ENCODE results near the gene TLNRD1.
"Not testable (repeated sequence)": the region's sequence is repeated elsewhere in the genome, so short reads cannot be mapped to it uniquely, and the experiment has no call there.

Gene TLNRD1

GRCh38 chr15:81000624-81001151 lies at the start of gene TLNRD1:
Gene TLNRD1, plus strand, starts transcription at chr15:81000923. Its CDS starts 1,349 bp downstream, at chr15:81002272.
- peak; percentile 85 to 90 for DNase-seq

DNA sequence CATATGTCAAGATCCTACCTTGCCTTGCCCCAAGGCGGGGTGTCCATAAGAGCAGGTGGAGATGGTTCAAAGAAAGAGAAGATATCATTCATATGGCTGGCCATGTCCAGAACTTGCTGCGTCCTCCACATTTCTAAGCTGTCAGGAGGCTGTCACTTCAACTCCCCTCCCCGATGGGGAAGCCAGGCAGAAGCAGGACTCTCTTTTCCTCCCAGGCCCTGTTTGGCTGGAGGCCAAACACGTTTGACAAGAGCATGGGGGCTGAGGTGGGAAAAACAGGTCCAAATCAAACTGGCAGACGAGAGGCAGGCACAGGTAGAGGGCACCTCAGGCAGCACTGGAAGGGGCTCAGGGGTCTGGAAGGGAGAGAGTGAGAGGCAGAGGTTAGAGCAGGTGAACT lies 48.8 kb upstream of the TLNRD1 start:
- no peak for DNase-seq

GRCh38 chr15:80953001-80953952 lies 47.4 kb upstream of the TLNRD1 start:
- DNase-seq: no peak

DNA sequence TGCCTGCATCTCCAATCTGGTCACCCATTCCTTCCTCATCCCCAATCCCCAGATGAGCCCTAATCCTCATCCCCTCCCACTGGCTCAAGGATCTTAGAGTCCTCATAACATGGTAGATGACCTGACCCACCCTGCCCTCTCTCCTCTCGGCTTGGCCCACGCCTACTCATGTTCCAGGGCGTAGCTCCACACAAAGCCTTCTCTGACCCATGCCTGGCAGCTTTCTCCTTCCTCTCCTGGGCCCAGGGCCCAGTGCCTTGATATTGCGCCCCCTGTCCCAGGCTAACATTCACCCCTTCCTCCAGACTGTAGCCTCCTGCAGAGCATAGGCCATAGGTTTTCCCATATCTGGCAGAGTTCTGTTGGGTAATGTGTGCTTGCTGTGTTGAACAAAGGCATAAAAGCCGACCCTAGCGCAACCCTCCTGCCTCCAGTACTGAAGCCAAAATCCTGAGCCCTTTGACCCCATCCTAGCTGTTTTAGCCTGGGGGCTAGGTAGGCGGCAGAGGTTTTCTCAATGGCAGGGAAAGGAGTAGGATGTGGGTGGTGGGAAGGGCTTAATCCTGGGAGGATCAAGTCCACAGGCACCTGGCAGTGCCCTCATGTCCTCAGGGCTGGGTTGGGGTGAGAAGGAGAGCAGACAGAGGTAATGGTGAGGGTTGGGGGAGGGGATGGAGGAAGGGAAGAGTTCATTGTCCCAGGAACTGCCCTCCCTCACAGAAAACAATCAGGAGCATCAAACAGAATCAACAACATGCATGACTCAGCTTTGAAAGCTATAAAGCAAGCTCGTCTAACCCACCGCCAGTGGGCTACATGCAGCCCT lies 46.6 kb upstream of the TLNRD1 start:
- DNase-seq: no peak

DNA sequence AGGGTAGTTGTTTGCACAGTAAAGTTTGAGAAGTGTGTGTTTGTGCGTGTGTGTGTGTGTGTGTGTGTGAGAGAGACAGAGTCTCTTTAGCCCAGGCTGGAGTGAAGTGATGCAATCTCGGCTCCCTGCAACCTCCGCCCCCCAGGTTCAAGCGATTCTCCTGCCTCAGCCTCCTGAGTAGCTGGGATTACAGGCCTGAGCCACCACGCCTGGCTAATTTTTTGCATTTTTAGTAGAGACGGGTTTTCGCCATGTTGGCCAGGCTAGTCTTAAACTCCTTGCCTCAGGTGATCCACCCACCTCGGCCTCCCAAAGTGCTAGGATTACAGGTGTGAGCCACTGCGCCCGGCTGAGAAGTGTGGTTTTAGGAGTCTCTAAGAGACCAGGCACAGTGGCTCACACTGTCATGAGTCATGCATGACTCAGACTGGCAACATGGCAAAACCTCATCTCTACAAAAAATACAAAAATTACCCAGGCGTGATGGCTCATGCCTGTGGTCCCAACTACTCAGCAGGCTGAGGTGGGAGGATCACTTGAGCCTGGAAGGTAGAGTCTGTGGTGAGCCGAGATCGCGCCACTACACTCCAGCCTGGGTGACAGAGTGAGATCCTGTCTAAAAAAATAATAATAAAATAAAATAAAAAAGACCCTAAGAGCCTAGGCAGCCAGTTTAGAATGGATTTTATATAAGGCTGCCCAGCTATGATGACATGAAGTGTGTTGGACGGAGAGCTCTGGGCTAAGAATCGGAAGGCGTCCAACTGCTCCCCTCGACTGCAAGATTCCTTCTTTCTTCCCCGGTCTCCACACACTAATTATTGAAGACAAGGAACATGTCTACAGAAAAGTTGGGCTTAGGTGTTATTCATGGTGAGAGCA lies 44.9 kb upstream of the TLNRD1 start:
- peak; percentile 79 to 87 for DNase-seq

- no peak for DNase-seq
Measured at GRCh38 chr15:80957556-80957955, 43.2 kb upstream of the TLNRD1 start.

- DNase-seq: no peak
Measured at GRCh38 chr15:80957976-80958375, 42.7 kb upstream of the TLNRD1 start.

- no peak for DNase-seq
Measured at GRCh38 chr15:80958818-80959495, 41.8 kb upstream of the TLNRD1 start.

GRCh38 chr15:80965454-80965853 lies 35.3 kb upstream of the TLNRD1 start:
- not testable (repeated sequence) for DNase-seq

DNA sequence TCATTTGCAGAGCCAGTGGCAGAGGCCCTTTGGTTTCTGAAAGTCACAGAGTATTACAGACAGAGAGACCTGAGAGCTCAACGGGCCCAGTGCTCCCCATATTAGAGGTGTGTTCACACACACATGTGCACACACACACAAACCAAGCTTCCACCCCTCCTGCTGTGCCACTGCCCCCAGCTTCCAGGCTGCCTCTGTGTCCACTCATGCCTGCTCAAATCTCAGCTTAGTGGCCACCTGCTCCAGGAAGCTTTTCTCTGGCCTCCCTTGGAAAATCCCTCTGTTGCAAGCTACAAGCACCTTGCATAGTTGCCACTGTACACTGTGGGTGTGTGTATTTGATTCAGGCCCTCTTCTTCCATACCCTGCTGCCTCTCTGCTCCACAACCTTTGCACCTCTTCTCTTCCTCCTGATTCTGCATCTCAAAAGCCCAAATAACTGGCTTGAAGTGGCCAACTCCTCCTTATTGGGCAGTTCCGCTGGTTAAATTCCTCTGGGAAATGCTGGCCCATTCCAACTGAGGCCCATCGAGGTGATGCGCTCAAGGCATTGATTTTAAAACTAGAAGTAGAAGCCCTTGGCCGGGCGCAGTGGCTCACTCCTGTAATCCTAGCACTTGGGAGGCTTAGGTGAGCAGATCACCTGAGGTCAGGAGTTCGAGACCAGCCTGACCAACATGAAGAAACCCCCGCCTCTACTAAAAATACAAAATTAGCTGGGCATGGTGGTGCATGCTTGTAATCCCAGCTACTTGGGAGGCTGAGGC lies 34.1 kb upstream of the TLNRD1 start:
- DNase-seq: no peak

DNA sequence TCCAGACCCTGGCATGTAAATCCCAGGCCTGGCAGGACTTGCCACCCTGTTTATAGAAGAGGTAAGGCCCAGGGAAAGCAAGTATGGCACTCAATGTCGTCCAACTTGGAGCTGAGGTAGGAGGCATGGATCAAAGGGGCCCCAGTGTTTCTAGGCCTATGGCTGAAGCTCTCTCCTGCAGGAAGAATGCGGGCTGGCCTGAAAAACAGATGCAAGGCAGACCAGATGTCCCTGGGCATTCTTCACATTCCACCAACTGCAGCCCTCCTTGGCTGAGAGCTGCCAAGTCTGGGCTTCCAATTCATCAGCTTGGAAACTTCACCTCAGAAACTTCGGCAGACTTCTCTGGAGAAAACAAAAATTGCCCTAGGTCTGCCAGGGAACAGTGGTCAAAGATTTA lies 33.3 kb upstream of the TLNRD1 start:
- no peak for DNase-seq

GRCh38 chr15:80967991-80968510 lies 32.7 kb upstream of the TLNRD1 start:
- DNase-seq: no peak

DNA sequence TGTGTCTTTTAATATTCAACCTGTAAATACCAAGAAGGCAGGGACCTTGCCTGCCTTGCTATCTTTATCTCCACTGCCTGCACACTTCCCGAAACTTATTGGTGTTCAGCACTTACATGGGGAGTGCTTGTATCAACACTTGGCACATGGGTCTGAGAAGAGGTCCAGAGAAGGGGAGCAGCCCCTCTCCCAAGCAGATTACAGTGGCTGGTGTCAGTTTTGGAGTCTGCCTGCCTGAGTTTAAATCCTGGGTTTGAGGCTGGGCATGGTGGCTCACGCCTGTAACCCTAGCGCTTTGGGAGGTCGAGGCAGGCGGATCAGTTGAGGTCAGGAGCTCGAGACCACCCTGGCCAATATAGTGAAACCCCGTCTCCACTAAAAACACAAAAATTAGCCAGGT lies 31.4 kb upstream of the TLNRD1 start:
- DNase-seq: no peak

DNA sequence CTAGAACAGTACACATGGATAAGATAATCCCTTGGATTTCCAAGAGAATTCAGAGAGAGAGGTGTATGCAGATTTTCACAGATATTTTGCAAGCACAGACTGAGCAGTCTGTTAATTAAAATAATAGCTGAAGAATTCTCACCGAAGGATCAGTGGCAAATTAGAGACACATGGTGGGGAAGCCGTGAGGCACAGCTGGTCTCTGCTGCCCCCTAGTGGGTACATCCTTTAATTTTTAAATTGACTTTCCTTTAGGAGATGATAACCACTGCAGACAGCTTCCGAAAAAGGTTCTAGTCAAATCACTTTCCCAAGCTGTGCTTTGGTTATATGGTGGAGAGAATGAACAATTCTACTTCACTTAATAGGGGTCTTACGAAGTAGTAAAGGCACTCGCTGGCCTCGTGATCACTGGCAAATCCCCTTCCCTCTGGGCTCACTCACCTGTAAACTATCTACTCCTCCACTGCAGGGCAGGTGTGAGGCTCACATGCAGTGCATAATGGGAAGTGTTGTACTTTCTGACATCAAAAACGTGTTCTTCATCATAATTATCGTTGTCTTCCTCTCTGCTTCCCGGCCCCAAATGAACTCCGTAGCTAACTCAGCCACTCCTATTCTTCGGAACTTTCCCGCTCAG lies 30.6 kb upstream of the TLNRD1 start:
- DNase-seq: peak in 1 of 2 experiments; percentile 72

- no peak for DNase-seq
Measured at GRCh38 chr15:80970658-80971057, 30.1 kb upstream of the TLNRD1 start.

DNA sequence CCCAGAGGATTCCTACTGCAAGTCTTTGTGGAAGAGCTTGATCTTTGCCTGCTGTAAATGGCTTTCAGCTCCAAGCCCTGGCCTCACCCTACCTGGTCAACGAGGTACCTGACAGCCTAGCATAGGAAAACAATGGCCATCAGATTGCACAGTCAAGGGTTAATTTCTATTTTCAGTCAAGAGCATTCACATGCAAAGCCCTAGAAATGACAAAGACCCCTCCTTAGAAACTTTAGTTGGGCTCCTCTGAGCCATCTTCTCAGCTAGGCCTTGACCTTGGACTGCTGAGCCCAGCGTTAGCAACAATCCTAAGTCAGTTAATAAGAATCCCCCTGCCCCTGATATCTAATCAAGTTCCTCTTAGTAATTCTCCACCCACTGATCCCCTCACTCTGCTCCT lies 29.6 kb upstream of the TLNRD1 start:
- no peak for DNase-seq

- no peak for DNase-seq
Measured at GRCh38 chr15:80972276-80972675, 28.4 kb upstream of the TLNRD1 start.

- no peak for DNase-seq
Measured at GRCh38 chr15:80974914-80975313, 25.8 kb upstream of the TLNRD1 start.

DNA sequence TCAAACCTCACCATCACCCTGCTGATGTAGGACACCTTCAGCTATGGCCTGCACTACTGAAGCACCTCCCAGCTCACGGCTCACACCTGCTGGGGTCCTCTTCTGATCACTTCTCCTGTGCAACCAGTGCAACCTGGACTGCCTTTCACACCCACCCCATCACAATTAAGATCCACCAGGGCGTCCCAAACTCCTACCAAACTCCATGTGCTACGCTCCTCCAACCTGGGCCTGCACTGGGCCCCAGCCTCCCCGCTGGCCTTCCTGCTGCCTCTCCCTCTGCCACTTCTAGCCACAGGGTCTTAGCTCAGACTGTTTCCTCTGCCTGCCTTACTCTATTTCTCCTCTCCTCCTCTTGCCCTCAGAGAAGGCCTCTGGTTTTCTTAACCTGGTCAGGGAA lies 23.9 kb upstream of the TLNRD1 start:
- DNase-seq: no peak

DNA sequence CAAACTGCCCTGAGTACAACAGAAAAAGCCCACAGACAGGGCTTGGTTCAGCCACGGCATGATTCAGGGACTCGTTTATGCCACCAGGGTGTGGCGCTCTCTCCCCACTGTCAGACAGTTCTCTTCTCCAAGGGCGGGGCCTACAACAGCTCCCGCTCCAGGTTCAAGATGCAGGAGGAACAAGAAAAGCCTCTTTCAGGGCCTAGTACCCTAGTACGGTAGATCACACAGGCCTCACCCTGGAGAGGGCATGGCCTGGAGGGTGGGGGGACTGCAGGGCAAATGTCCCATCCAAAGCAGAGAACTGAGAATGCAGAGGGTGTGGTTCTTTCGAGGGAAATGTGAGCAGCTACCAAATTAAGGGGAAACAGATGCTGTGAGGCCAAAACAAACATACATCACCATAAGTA lies 23.1 kb upstream of the TLNRD1 start:
- no peak for DNase-seq

All from SW 1271 (cell line).